Measurements from ENCODE around the gene TCP11L2. TPM values are rescaled to one million over a fixed set of nuclear protein-coding genes. Genes with fewer than 3 reads are reported as not detected.

The TCP11L2 gene
- total RNA-seq, 1 experiment from 2014 or later: 12.1 TPM

- H3K36me3 ChIP-seq (ENCODE audit: low read depth, low read length): no peaks in the 10 kb centered on the region
- CTCF ChIA-PET: no interaction called here
- no peak overlapping the region for H3K9ac ChIP-seq (ENCODE audit: low read length)
- POLR2A ChIA-PET (ENCODE audit: unreplicated experiment): no interaction called here
- H3K27ac ChIP-seq (ENCODE audit: low read length): no peak overlapping the region
- no peak for DNase-seq
- H3K9me2 ChIP-seq (replicated peaks; ENCODE audit: low read length): no peaks in the 10 kb centered on the region
- no peak overlapping the region for H3K4me3 ChIP-seq (ENCODE audit: low read length)
- no peak for TF ChIP-seq EZH2 (IDR thresholded peaks at IDR 0.05; ENCODE audit: low read length, unreplicated experiment)
- no peak for TF ChIP-seq EZH2phosphoT487 (IDR thresholded peaks at IDR 0.05; ENCODE audit: borderline replicate concordance, low read length)
- no peak for TF ChIP-seq CTCF (conservative IDR thresholded peaks at IDR 0.05; ENCODE audit: low read depth, low read length)
- H2AFZ ChIP-seq (ENCODE audit: low read length): no peak overlapping the region
- H3K79me2 ChIP-seq (ENCODE audit: low read length): no peaks in the 10 kb centered on the region
- no peak overlapping the region for H3K4me2 ChIP-seq (ENCODE audit: low read length)
- intact Hi-C loops (cut with micrococcal nuclease): no loop called here
- no peaks in the 10 kb centered on the region for H3K9me3 ChIP-seq (ENCODE audit: low read length)
- no peaks in the 10 kb centered on the region for H3K4me1 ChIP-seq (ENCODE audit: insufficient read depth, low read length)
- no peaks in the 10 kb centered on the region for H3F3A ChIP-seq (ENCODE audit: low read length, unreplicated experiment)
- BruUV-seq (replicated peaks): no TSS peak
- no peaks in the 10 kb centered on the region for H4K20me1 ChIP-seq (ENCODE audit: low read length)
- no peak for ATAC-seq
- H3K27me3 ChIP-seq (ENCODE audit: low read length): no peaks in the 10 kb centered on the region
These were observed 47.0 kb upstream of the TCP11L2 start for GRCh38 chr12:106255493-106255892.

DNA sequence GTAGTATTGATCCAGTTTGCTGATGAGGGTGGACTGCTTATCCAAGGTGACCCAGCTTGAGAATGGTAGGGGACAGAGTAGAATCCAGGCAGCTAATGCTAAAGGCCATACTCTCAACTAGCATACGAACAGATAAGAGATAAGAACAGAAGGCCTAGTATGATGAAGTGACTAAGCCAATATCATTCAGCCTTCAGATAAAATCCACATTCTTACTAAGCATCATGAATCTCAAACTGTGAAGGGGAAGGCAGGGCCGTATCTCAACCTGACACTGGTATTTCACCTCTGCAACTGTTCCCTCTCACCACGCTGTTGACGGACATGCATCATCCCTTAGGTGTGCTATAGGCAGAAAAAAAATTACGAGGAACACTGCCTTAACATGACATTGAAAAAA is 46.6 kb upstream of the TCP11L2 start:
- H3K4me1 ChIP-seq (ENCODE audit: insufficient read depth, low read length): no peaks in the 10 kb centered on the region
- ChIA-PET POLR2A (ENCODE audit: unreplicated experiment) (no interaction called here), CTCF (no interaction called here)
- no peaks in the 10 kb centered on the region for H3F3A ChIP-seq (ENCODE audit: low read length, unreplicated experiment)
- H3K4me3 ChIP-seq (ENCODE audit: low read length): no peak overlapping the region
- intact Hi-C loops (cut with micrococcal nuclease): no loop called here
- TF ChIP-seq EZH2 (IDR thresholded peaks at IDR 0.05; ENCODE audit: low read length, unreplicated experiment) (no peak), EZH2phosphoT487 (IDR thresholded peaks at IDR 0.05; ENCODE audit: borderline replicate concordance, low read length) (no peak), CTCF (conservative IDR thresholded peaks at IDR 0.05; ENCODE audit: low read depth, low read length) (no peak)
- BruUV-seq (replicated peaks): no TSS peak
- H4K20me1 ChIP-seq (ENCODE audit: low read length): no peaks in the 10 kb centered on the region
- no peaks in the 10 kb centered on the region for H3K79me2 ChIP-seq (ENCODE audit: low read length)
- no peak overlapping the region for H2AFZ ChIP-seq (ENCODE audit: low read length)
- H3K9me2 ChIP-seq (replicated peaks; ENCODE audit: low read length): no peaks in the 10 kb centered on the region
- DNase-seq (no peak), ATAC-seq (no peak)
- H3K9ac ChIP-seq (ENCODE audit: low read length): no peak overlapping the region
- H3K27me3 ChIP-seq (ENCODE audit: low read length): no peaks in the 10 kb centered on the region
- no peak overlapping the region for H3K4me2 ChIP-seq (ENCODE audit: low read length)
- no peak overlapping the region for H3K27ac ChIP-seq (ENCODE audit: low read length)
- H3K36me3 ChIP-seq (ENCODE audit: low read depth, low read length): no peaks in the 10 kb centered on the region
- H3K9me3 ChIP-seq (ENCODE audit: low read length): no peaks in the 10 kb centered on the region

- Histone ChIP-seq H3K4me1 (ENCODE audit: insufficient read depth, low read length) (no peaks in the 10 kb centered on the region), H3K27me3 (ENCODE audit: low read length) (no peaks in the 10 kb centered on the region), H3K9me3 (ENCODE audit: low read length) (no peaks in the 10 kb centered on the region), H3K9me2 (replicated peaks; ENCODE audit: low read length) (no peaks in the 10 kb centered on the region), H4K20me1 (ENCODE audit: low read length) (no peaks in the 10 kb centered on the region), H3K4me2 (ENCODE audit: low read length) (no peak overlapping the region), H3K79me2 (ENCODE audit: low read length) (no peaks in the 10 kb centered on the region), H3K9ac (ENCODE audit: low read length) (no peak overlapping the region), H3K36me3 (ENCODE audit: low read depth, low read length) (no peaks in the 10 kb centered on the region), H2AFZ (ENCODE audit: low read length) (no peak overlapping the region), H3F3A (ENCODE audit: low read length, unreplicated experiment) (no peaks in the 10 kb centered on the region), H3K4me3 (ENCODE audit: low read length) (no peak overlapping the region), H3K27ac (ENCODE audit: low read length) (no peak overlapping the region)
- POLR2A ChIA-PET (ENCODE audit: unreplicated experiment): no interaction called here
- ATAC-seq: no peak
- no peak for TF ChIP-seq EZH2 (IDR thresholded peaks at IDR 0.05; ENCODE audit: low read length, unreplicated experiment)
- no peak for TF ChIP-seq EZH2phosphoT487 (IDR thresholded peaks at IDR 0.05; ENCODE audit: borderline replicate concordance, low read length)
- TF ChIP-seq CTCF (conservative IDR thresholded peaks at IDR 0.05; ENCODE audit: low read depth, low read length): no peak
- BruUV-seq (replicated peaks): no TSS peak
- intact Hi-C loops (cut with micrococcal nuclease): no loop called here
- CTCF ChIA-PET: no interaction called here
- DNase-seq: no peak
These were observed 46.0 kb upstream of the TCP11L2 start for GRCh38 chr12:106256524-106256923.

Measured in PC-3 (cell line).